Pancreas (tissue), 10 donors: Measurements from ENCODE around the gene KLHL11. TPM values are rescaled to one million over a fixed set of nuclear protein-coding genes. Genes with fewer than 3 reads are reported as not detected.
A peak's percentile ranks its signal among the peaks of the same experiment; 100 is the strongest.
"Not testable (repeated sequence)": the region's sequence is repeated elsewhere in the genome, so short reads cannot be mapped to it uniquely, and the experiment has no call there.

Source experiments
- ATAC-seq, 4 donors: fragments of 200-7000 bp; cut with Tn5 transposase; one replicate each; pipeline versions ENCODE4 v1.8.0 to v1.9.1; 2020; ENCODE audit warnings: mild to moderate bottlenecking in 4 of 4, moderate library complexity in 4 of 4
- DNase-seq, 6 donors: peaks; one replicate each; pipeline ENCODE4 v3.0.0-alpha.2; 2020
- FAIRE-seq: peaks from 2 replicates; lab custom pipeline; 2012; peaks lifted over from hg19 to GRCh38; lab: Jason Lieb, UNC
- H3K27ac ChIP-seq, 4 donors: fragments of 200-600 bp; sonication (generic); 1 replicate in 3 of 4; 2 replicates in 1 of 4; pipeline versions ENCODE4 v1.5.0 to v1.8.0; 2020
- H3K27me3 ChIP-seq, 4 donors: fragments of 200-600 bp; one replicate each; pipeline ENCODE4 v1.8.0; 2021
- H3K36me3 ChIP-seq, 3 donors: fragments of 200-600 bp; sonication (generic) in 1 of 3; one replicate each; pipeline versions ENCODE4 v1.5.0 to v1.8.0; 2020 to 2021
- H3K4me1 ChIP-seq, 3 donors: fragments of 200-600 bp; one replicate each; pipeline ENCODE4 v1.8.0; 2021
- H3K4me3 ChIP-seq, 4 donors: fragments of 200-600 bp; sonication (generic) in 2 of 4; one replicate each; pipeline versions ENCODE4 v1.5.0 to v1.8.0; 2020 to 2021
- H3K9me3 ChIP-seq, 4 donors: fragments of 200-600 bp; one replicate each; pipeline ENCODE4 v1.8.0; 2021
- WGBS, 2 donors: extraction: QIAGEN DNeasy Blood & Tissue Kit; methylation state at CpG; one replicate each; pipeline ENCODE4 v1.1.7; 2013; 5-methylcytosine and 5-hydroxymethylcytosine counted together
- intact Hi-C, 3 donors: fragments of 100-400 bp; cut with DNase I; formaldehyde crosslinking; loops; one replicate each; pipeline versions ENCODE4 v1.11.1 to v1.14.2; 2022
- polyA plus RNA-seq, 2 donors: library from polyadenylated mRNA; stranded (reverse); fragments of 200-250 nt; gene quantifications; one replicate each; pipeline ENCODE4 v1.2.3, GENCODE V29; 2013
- total RNA-seq, 6 donors: library from RNA; stranded (reverse); fragmentation: NEBNext Ultra II Directional in 4 of 6; extraction: Animal tissue kit (Norgen Biotek cat#: 25700) in 4 of 6; gene quantifications; one replicate each; pipeline versions ENCODE4 v1.2.1 to v1.2.4, GENCODE V29; 2021 to 2023
- TF ChIP-seq, protein P1 (sequence below), 4 donors: fragments of 200-600 bp; sonication (generic) in 3 of 4; IDR thresholded peaks; one replicate each; pipeline versions ENCODE4 v1.5.0 to v1.8.0; 2021; ENCODE audit warnings: antibody characterized with exemption in 4 of 4
- donor health status: healthy with polysubstance abuse.
- donor health status: DM: no; HTN: no; CAD: no; lungs with moderate emphysema.
- donor health status: DM: no; HTN: no; CAD: no.
- donor health status: control.
- donor health status: control.
- donor health status: Bipolar disorder and iron deficiency.
- donor health status: DM: yes; HTN: yes; CAD: no.
- donor health status: DM: no; HTN: no; CAD: no.
- donor health status: DM: no; HTN: no; CAD: no.
- donor health status: DM: yes; HTN: yes; CAD: no.

Gene KLHL11
- total and polyA plus RNA-seq, 8 donors: 0.61 to 7.8 (median 5.2) TPM

DNA sequence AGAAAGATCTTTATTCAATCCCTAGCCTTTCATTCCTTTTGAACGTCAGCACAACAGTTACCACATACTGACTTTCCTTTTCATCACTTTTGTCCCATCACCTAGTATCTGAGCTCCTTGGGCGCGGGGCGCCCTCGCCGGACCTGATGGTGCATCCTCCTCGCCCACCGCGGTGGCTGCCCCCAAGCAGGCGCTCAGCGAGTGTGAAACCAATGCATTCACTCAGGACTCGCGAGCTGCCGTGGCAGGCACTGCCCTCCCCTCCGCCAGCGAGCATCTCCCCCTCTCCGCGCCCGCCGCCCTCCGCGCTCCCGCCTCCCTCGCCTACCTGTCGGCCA is 756 bp downstream of the KLHL11 start:
- ATAC-seq (peak in 2 of 4 donors; percentile 73 to 79), DNase-seq (peak in 1 of 6 donors; percentile 82), FAIRE-seq (no peak)
- TF ChIP-seq, protein P1, sequence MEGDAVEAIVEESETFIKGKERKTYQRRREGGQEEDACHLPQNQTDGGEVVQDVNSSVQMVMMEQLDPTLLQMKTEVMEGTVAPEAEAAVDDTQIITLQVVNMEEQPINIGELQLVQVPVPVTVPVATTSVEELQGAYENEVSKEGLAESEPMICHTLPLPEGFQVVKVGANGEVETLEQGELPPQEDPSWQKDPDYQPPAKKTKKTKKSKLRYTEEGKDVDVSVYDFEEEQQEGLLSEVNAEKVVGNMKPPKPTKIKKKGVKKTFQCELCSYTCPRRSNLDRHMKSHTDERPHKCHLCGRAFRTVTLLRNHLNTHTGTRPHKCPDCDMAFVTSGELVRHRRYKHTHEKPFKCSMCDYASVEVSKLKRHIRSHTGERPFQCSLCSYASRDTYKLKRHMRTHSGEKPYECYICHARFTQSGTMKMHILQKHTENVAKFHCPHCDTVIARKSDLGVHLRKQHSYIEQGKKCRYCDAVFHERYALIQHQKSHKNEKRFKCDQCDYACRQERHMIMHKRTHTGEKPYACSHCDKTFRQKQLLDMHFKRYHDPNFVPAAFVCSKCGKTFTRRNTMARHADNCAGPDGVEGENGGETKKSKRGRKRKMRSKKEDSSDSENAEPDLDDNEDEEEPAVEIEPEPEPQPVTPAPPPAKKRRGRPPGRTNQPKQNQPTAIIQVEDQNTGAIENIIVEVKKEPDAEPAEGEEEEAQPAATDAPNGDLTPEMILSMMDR (IDR thresholded peaks at IDR 0.05): no peak
- 1 to 2% methylated on average over 25 of the region's 25 CpGs for WGBS, 2 donors
- no peaks in the 10 kb centered on the region for H3K9me3 ChIP-seq
- H3K27ac ChIP-seq: peak overlapping the region; percentile 86 to 95 (median 88)
- H3K4me3 ChIP-seq: peak overlapping the region; percentile 88 to 99 (median 92)
- H3K4me1 ChIP-seq: peaks cover 7 to 15% (median 15%) of the 10 kb centered on the region in 3 donors
- H3K27me3 ChIP-seq: no peaks in the 10 kb centered on the region
- H3K36me3 ChIP-seq: peaks cover 0 to 14% (median 0%) of the 10 kb centered on the region in 3 donors
- intact Hi-C loops: loop anchor here in 1 of 3 donors (10.0 kb wide), 1 partner anchor 50 kb away; the partner anchor contains the start of genes FKBP10 and P3H4

DNA sequence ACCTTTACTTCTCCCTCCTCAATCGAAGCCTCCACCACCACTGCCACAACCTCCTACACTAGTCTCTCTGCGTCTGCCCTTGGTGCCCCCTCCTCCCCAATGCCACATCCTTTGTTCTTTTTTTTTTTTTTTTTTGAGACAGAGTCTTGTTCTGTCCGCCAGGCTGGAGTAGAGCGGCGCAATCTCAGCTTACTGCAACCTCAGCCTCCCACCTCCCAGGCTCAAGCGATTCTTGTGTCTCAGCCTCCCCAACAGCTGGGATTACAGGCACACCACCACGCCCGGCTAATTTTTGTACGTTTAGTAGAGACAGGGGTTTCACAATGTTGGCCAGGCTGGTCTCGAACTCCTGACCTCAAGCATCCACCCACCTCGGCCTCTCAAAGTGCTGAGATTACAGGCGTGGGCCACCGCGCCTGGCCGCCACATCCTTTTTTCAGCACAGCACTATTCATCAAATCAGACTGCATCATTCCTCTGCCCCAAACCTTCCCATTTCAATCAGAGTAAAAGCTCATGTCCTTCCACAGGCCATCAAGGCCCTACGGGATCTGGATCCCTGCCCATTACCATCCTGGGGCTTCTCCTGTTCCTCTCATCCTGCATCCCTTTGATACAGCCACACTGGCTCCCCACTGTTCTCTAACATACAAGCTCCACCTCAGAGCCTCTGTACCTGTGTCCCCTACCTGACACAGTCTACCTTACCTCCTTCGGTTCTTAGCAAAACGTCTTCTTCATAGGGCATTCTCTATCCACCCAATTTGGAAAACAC is 2.0 kb downstream of the KLHL11 start:
- WGBS, 2 donors: 67 to 73% methylated on average over 18 of the region's 18 CpGs
- peaks cover 0 to 10% (median 0%) of the 10 kb centered on the region in 3 donors for H3K36me3 ChIP-seq
- H3K4me3 ChIP-seq: peak overlapping the region in 2 of 4 donors; percentile 88 to 99
- H3K9me3 ChIP-seq: no peaks in the 10 kb centered on the region
- FAIRE-seq (no peak), ATAC-seq (no peak), DNase-seq (no peak)
- intact Hi-C loops: loop anchor here in 1 of 3 donors (10.0 kb wide), 1 partner anchor 48 kb away; the partner anchor contains the start of genes FKBP10 and P3H4
- H3K27ac ChIP-seq: no peak overlapping the region
- peaks cover 7 to 15% (median 15%) of the 10 kb centered on the region in 3 donors for H3K4me1 ChIP-seq
- H3K27me3 ChIP-seq: no peaks in the 10 kb centered on the region
- TF ChIP-seq, protein P1 (IDR thresholded peaks at IDR 0.05): no peak

DNA sequence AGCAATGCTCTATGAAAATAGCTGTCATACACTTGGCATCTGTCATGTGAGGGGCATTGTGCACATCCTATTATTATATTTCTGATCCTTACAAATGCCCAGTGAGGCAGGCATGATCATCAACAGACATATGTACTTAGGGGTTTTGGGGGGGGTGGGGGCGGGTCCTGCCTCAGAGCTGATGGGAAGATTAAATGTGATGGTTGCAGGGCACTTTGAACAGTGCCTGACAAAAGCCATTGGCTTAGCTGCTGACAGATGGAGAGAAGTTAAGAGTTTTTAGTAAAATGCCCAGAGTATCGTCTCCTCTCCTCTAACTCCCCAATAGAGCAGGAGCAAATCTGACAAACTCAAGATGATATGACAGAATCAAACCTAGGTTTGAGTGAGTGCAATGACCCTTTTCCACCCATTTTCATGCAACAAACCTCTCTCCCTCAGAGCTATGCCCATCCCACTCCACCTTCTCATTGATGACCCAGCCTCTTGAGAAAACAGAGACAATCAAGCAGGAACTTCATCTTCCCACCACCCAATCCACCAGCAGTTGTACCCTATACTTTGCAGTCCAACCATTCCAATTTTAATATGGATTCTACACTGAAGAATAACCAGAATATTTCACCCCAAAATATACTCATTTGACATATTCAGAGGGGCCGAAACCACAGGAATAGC is 4.8 kb downstream of the KLHL11 start:
- ATAC-seq (no peak), DNase-seq (no peak), FAIRE-seq (no peak)
- TF ChIP-seq, protein P1 (IDR thresholded peaks at IDR 0.05): no peak
- Histone ChIP-seq H3K27me3 (no peaks in the 10 kb centered on the region), H3K27ac (no peak overlapping the region), H3K4me3 (no peak overlapping the region), H3K9me3 (no peaks in the 10 kb centered on the region), H3K4me1 (peaks cover 7 to 15% (median 15%) of the 10 kb centered on the region in 3 donors), H3K36me3 (no peaks in the 10 kb centered on the region)
- WGBS, 2 donors: 73% methylated on average over 3 of the region's 3 CpGs
- intact Hi-C loops: loop anchor here in 1 of 3 donors (10.0 kb wide), 1 partner anchor 46 kb away; the partner anchor contains the start of genes FKBP10 and P3H4

DNA sequence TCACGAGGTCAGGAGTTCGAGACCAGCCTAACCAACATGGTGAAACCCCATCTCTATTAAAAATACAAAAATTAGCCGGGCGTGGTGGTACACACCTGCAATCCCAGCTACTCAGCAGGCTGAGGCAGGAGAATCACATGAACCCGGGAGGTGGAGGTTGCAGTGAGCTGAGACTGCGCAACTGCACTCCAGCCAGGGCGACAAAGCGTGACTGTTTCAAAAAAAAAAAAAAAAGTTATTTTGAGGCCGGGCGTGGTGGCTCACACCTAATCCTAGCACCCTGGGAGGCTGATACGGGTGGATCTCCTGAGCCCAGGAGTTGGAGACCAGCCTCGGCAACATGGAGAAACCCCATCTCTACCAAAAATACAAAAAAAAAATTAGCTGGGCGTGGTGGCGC is 13.8 kb downstream of the KLHL11 start:
- H3K27me3 ChIP-seq, ATAC-seq, DNase-seq, H3K27ac ChIP-seq, intact Hi-C loops, H3K9me3 ChIP-seq, H3K4me3 ChIP-seq, H3K4me1 ChIP-seq, FAIRE-seq: not testable (repeated sequence)
- 97% methylated on average over 14 of the region's 14 CpGs for WGBS, 2 donors
- H3K36me3 ChIP-seq: peaks cover 0 to 16% (median 0%) of the 10 kb centered on the region in 3 donors

DNA sequence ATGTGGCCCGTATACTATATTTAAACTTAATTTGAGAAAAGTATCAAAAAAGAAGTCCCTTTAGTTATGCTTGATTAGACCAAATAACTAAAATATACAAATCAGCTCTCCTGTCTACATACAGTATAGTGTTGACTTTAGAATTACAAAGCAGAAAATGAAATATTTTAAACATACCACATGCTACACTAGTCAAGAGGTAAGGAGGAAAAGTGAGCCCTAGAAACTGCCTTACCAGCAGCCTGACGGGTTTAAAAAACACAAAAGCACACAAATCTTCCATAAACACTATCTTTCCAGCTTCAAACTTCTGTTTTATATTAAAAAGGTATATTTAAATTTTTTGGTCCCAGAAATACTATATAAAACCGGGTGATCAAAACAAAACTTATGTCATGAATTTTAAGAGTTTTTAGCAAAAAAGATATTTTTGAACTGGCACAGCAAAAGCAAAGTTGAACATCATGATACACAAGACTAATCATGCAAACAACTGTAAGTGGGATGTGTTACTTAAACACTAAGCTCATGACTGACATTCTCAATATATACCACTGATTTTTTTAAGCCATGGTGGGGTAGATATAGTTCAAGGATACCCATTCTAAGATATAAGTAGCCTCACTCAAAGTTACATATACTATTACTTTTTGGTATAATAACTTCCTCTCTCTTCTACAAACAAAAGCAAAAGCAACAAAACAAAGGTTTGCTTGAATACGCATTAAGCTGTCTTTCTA is 15.8 kb downstream of the KLHL11 start:
- no peak for ATAC-seq
- Histone ChIP-seq H3K27ac (no peak overlapping the region), H3K4me3 (no peak overlapping the region), H3K4me1 (no peaks in the 10 kb centered on the region), H3K36me3 (peaks cover 0 to 15% (median 0%) of the 10 kb centered on the region in 3 donors), H3K27me3 (no peaks in the 10 kb centered on the region), H3K9me3 (no peaks in the 10 kb centered on the region)
- TF ChIP-seq, protein P1 (IDR thresholded peaks at IDR 0.05): no peak
- DNase-seq: no peak
- 79 to 83% methylated on average over 4 of the region's 4 CpGs for WGBS, 2 donors
- no peak for FAIRE-seq
- intact Hi-C loops: no loop called here
